Left lung (tissue), 10 donors: ENCODE results near the gene AOAH. TPM values are rescaled to one million over a fixed set of nuclear protein-coding genes. Genes with fewer than 3 reads are reported as not detected.
"Not testable (repeated sequence)": the region's sequence is repeated elsewhere in the genome, so short reads cannot be mapped to it uniquely, and the experiment has no call there.

ENCODE experiments used
- ATAC-seq: fragments of 200-7000 bp; cut with Tn5 transposase; one replicate; pipeline ENCODE4 v1.9.1; 2020; ENCODE audit warnings: moderate library complexity
- DNase-seq, 4 donors: peaks; one replicate each; pipeline ENCODE4 v3.0.0-alpha.2; 2013 to 2020
- H3K27ac ChIP-seq, 2 donors: fragments of 200-600 bp; sonication (generic) in 1 of 2; one replicate each; pipeline versions ENCODE4 v1.5.0 to v1.8.0; 2020 to 2021
- H3K27me3 ChIP-seq, 2 donors: fragments of 200-600 bp; sonication (generic) in 1 of 2; one replicate each; pipeline versions ENCODE4 v1.5.0 to v1.8.0; 2020 to 2021
- H3K36me3 ChIP-seq, 2 donors: fragments of 200-600 bp; sonication (generic) in 1 of 2; one replicate each; pipeline versions ENCODE4 v1.5.0 to v1.8.0; 2020 to 2021
- H3K4me1 ChIP-seq, 2 donors: fragments of 200-600 bp; one replicate each; pipeline ENCODE4 v1.8.0; 2021
- H3K4me3 ChIP-seq, 2 donors: fragments of 200-600 bp; sonication (generic) in 1 of 2; one replicate each; pipeline versions ENCODE4 v1.5.0 to v1.8.0; 2020 to 2021; ENCODE audit warnings: mild to moderate bottlenecking in 1 of 2
- H3K9me3 ChIP-seq, 2 donors: fragments of 200-600 bp; sonication (generic) in 1 of 2; one replicate each; pipeline versions ENCODE4 v1.5.0 to v1.8.0; 2020 to 2021
- intact Hi-C, 2 donors: fragments of 100-400 bp; cut with DNase I; formaldehyde crosslinking; loops; one replicate each; pipeline versions ENCODE4 v1.11.2 to v1.14.2; 2022
- polyA plus RNA-seq, 6 donors: library from polyadenylated mRNA; unstranded; fragments of 120-200 nt; gene quantifications; one replicate each; pipeline ENCODE4 v1.2.1, GENCODE V29; 2013; ENCODE audit not compliant: insufficient read length in 6 of 6
- total RNA-seq, 2 donors: library from RNA; stranded (reverse); fragmentation: NEBNext Ultra II Directional; extraction: Animal tissue kit (Norgen Biotek cat#: 25700); gene quantifications; one replicate each; pipeline ENCODE4 v1.2.1, GENCODE V29; 2021
- TF ChIP-seq, protein P1 (sequence below), 2 donors: fragments of 200-600 bp; sonication (generic) in 1 of 2; IDR thresholded peaks; one replicate each; pipeline versions ENCODE4 v1.5.0 to v1.8.0; 2021; ENCODE audit warnings: antibody characterized with exemption in 2 of 2
- donor health status: DM: no; HTN: yes; CAD: no.
- donor health status: DM: no; HTN: no; CAD: no.

AOAH gene
- total and polyA plus RNA-seq, 8 donors, result 3.9 to 28.2 (median 6.9) TPM

- Histone ChIP-seq H3K9me3 (no peaks in the 10 kb centered on the region), H3K4me3 (no peak overlapping the region), H3K27me3 (no peaks in the 10 kb centered on the region), H3K27ac (no peak overlapping the region), H3K36me3 (no peaks in the 10 kb centered on the region), H3K4me1 (peaks cover 0 to 7% of the 10 kb centered on the region in 2 donors)
- DNase-seq, result peak in 1 of 4 donors; percentile 18
- intact Hi-C loops, result no loop called here
- ATAC-seq, result peak; percentile 50
- TF ChIP-seq, protein P1, sequence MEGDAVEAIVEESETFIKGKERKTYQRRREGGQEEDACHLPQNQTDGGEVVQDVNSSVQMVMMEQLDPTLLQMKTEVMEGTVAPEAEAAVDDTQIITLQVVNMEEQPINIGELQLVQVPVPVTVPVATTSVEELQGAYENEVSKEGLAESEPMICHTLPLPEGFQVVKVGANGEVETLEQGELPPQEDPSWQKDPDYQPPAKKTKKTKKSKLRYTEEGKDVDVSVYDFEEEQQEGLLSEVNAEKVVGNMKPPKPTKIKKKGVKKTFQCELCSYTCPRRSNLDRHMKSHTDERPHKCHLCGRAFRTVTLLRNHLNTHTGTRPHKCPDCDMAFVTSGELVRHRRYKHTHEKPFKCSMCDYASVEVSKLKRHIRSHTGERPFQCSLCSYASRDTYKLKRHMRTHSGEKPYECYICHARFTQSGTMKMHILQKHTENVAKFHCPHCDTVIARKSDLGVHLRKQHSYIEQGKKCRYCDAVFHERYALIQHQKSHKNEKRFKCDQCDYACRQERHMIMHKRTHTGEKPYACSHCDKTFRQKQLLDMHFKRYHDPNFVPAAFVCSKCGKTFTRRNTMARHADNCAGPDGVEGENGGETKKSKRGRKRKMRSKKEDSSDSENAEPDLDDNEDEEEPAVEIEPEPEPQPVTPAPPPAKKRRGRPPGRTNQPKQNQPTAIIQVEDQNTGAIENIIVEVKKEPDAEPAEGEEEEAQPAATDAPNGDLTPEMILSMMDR (IDR thresholded peaks at IDR 0.05), result no peak
Measured at GRCh38 chr7:36653008-36653662, 71.2 kb downstream of the AOAH start.

GRCh38 chr7:36652431-36652830 lies 71.9 kb downstream of the AOAH start:
- Histone ChIP-seq H3K4me1 (peaks cover 0 to under 1% of the 10 kb centered on the region in 2 donors), H3K4me3 (no peak overlapping the region), H3K36me3 (no peaks in the 10 kb centered on the region), H3K9me3 (no peaks in the 10 kb centered on the region), H3K27me3 (no peaks in the 10 kb centered on the region), H3K27ac (no peak overlapping the region)
- ATAC-seq (no peak), DNase-seq (no peak)
- intact Hi-C loops, result no loop called here
- TF ChIP-seq, protein P1 (IDR thresholded peaks at IDR 0.05), result no peak

GRCh38 chr7:36651404-36651803 lies 72.9 kb downstream of the AOAH start:
- DNase-seq (no peak), ATAC-seq (peak; percentile 25)
- TF ChIP-seq, protein P1 (IDR thresholded peaks at IDR 0.05), result no peak
- no peaks in the 10 kb centered on the region for H3K9me3 ChIP-seq
- no peaks in the 10 kb centered on the region for H3K4me1 ChIP-seq
- H3K27ac ChIP-seq, result no peak overlapping the region
- no peak overlapping the region for H3K4me3 ChIP-seq
- intact Hi-C loops, result no loop called here
- H3K27me3 ChIP-seq, result no peaks in the 10 kb centered on the region
- no peaks in the 10 kb centered on the region for H3K36me3 ChIP-seq

DNA sequence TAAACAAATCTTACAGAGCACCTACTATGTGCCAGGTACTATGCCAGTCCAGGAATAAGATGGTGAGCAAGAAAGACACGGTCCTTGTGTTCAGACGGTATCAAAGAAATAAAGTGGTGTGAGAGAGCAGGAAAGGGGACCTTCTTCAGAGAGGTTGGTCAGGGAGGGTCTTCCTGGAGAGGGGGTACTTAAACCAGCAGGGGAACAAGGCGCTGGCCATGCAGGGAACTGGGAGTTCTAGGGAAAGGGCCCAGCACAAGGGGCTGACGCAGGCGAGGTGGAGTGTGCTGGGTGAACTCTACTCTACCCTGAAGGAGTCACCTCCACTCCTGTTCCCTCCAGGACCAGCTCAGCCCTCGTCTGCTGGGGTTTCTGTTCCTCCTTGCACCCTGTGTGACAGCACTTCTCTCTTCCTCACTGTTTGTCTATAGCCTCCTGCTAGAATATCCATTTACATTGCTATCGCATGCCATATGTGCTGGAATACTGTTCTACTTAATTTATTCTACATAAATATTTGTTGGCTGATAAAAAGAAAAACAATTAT lies 73.5 kb downstream of the AOAH start:
- TF ChIP-seq, protein P1 (IDR thresholded peaks at IDR 0.05), result no peak
- Histone ChIP-seq H3K4me1 (no peaks in the 10 kb centered on the region), H3K36me3 (no peaks in the 10 kb centered on the region), H3K9me3 (no peaks in the 10 kb centered on the region), H3K4me3 (no peak overlapping the region), H3K27ac (no peak overlapping the region), H3K27me3 (no peaks in the 10 kb centered on the region)
- DNase-seq, result no peak
- ATAC-seq, result peak; percentile 26
- intact Hi-C loops, result no loop called here

DNA sequence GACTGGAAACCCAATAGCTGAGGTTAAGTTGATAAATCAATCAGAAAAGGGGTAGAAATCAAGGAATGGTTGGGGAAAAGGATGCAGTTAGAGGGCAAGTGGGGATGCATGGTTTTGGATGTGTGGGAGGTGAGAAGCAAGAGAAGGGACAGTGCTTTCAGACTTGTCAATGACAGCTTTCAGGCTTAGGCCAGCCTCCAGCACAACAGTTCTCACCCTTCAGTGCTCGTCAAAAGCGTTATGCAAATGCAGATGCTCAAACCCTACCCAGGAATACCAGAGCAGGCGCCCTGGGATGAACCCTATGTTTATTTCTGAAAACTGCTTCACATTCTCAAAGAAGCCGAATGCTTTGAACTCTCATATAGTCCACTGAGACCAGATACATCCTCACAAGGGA lies 74.0 kb downstream of the AOAH start:
- Histone ChIP-seq H3K27ac (no peak overlapping the region), H3K27me3 (no peaks in the 10 kb centered on the region), H3K9me3 (no peaks in the 10 kb centered on the region), H3K4me1 (no peaks in the 10 kb centered on the region), H3K4me3 (no peak overlapping the region), H3K36me3 (no peaks in the 10 kb centered on the region)
- TF ChIP-seq, protein P1 (IDR thresholded peaks at IDR 0.05), result no peak
- intact Hi-C loops, result no loop called here
- ATAC-seq, result no peak
- DNase-seq, result no peak

GRCh38 chr7:36649319-36649718 lies 75.0 kb downstream of the AOAH start:
- ATAC-seq, H3K36me3 ChIP-seq, H3K4me1 ChIP-seq, H3K9me3 ChIP-seq, H3K4me3 ChIP-seq, intact Hi-C loops, DNase-seq, H3K27me3 ChIP-seq, H3K27ac ChIP-seq: not testable (repeated sequence)
